HG03469 (cell line): ENCODE data around the gene FMN1.
"Not testable (repeated sequence)": the region's sequence is repeated elsewhere in the genome, so short reads cannot be mapped to it uniquely, and the experiment has no call there.

ENCODE experiments used
- ATAC-seq: cut with Tn5 transposase; IDR thresholded peaks from one replicate; pipeline ENCODE4 v1.9.1; 2021; ENCODE audit warnings: mild to moderate bottlenecking, moderate library complexity, moderate number of reproducible peaks; ENCODE audit not compliant: unreplicated experiment

The FMN1 gene

DNA sequence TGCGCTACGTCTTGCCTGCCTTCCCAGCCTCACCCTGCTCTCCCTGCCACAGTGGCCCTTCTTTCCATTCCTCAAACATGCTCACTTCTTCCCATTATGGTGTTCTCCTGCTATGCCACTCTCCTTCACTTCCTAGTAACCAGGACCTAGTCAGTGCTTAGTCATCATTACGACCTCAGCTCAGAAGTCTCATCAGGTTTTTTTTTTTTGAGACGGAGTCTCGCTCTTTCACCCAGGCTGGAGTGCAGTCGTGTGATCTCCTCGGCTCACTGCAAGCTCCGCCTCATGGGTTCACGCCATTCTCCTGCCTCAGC lies 327.2 kb downstream of the FMN1 start:
- no peak for ATAC-seq

GRCh38 chr15:32866454-32867312 lies 327.8 kb downstream of the FMN1 start:
- no peak for ATAC-seq

- no peak for ATAC-seq
Observed at GRCh38 chr15:32864841-32865240, 329.7 kb downstream of the FMN1 start.

- no peak for ATAC-seq
Observed at GRCh38 chr15:32864051-32864450, 330.5 kb downstream of the FMN1 start.

DNA sequence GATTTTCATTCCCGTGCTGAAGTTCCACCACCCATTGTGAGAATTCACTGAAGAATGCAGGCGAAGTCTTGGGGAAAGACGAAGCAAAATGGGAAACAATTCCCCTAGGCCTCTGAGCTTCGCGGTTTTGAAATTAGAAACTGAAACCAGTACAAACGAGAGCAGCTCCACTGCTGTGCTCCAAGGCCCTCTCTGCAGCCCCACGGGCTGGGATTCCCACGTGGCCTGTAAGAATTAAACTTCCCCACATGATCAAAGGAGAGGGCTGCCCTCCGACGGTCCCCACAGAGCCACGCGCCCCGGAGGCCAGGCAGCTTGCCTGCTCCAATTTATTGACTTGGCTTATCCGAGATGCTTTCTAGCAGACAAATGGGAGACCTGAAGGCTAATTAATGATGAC lies 332.8 kb downstream of the FMN1 start:
- ATAC-seq, result no peak

- ATAC-seq, result no peak
Observed at GRCh38 chr15:32861174-32861573, 333.3 kb downstream of the FMN1 start.

GRCh38 chr15:32859996-32860395 lies 334.5 kb downstream of the FMN1 start:
- ATAC-seq, result no peak

DNA sequence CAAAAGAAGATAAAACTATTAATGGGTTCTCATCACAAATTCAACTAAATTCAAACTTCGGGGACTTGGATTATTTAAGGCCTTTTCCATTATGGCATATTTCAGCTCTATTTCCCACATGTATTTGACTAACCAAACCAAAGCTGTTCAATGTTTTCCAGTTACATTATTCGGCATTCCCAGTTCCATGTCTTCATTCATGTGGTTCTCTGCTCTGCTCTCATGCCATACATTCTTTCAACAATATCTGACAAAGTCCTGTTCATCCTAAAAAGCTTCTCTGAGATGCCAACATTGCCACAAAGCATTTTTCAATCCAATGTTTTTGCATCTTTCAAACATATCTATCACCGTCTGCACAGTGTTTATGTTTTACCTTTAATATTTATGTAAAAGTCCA lies 335.3 kb downstream of the FMN1 start:
- ATAC-seq, result no peak

DNA sequence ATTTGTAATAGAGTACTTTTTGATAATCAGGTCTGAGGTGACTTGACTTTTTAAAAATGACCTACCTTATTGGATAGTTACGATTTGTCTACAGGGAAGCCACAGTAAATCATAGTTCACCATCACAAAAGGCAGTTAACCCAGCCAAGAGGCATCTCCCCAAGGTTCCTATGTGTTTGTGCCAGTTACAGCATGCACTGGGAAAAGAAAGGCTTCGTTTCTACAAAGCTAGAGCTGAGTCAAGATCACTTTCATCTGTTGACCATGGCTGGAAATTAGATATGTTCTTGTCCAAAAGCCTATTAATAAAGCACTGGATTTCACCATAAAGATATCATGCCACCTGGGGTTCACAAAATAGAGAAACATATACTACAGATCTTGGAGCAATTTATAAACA lies 336.8 kb downstream of the FMN1 start:
- no peak for ATAC-seq

GRCh38 chr15:32856753-32857152 lies 337.8 kb downstream of the FMN1 start:
- no peak for ATAC-seq

DNA sequence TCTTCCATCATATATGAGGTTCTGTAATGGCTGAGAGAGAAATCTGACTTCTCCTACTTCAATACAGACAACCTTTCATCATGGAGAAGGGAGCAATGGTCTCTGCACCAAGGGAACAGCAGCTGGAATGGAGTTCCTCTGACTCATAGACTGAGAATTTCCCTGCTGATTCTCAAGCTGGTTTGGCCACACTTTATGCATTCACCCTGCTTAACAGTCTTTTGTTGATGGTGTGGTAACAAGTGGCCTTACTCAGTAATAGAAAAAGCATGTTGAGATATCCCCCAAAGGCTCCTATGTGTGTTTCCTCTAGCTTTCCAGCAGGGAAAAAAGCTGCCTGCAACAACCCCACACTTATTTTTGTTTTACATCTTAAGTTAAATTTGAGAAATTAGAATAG lies 338.6 kb downstream of the FMN1 start:
- no peak for ATAC-seq

DNA sequence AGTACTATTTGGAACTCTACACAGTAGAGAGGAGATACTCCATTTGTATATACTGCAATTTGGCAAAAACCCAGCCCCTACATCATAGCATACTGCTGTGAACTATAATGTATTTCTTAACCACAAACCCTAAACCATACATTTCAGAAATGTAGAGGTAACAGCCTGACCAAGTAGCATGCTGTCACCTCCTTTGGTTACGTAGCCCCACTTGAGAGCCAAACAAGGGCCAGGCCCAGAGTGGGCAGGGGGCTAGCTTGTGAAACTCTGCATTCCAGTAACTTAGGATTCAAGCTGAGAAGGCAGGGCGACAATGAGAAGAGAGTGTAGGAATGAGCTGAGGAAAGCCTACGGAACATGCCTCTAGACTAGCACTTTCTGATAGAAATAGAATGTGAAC lies 340.9 kb downstream of the FMN1 start:
- ATAC-seq, result no peak

DNA sequence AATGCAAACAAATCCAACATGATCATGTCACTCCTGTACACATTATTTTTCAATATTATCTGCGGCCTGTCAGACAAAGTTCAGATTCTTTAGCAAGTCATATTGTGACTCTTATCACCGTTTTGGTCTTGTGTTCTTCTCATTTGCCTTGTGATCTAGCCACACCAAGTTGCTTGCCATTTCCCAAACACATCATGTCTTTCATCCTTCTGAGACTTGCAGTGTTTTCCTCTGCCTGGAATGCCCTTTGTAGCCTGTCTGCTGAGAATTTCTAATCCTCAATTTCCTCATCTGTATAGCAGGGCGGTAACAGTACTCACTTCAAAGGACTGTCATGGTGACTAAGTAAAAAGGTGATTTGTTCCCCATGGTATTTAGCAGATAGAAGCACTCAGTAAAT lies 341.7 kb downstream of the FMN1 start:
- ATAC-seq, result no peak

DNA sequence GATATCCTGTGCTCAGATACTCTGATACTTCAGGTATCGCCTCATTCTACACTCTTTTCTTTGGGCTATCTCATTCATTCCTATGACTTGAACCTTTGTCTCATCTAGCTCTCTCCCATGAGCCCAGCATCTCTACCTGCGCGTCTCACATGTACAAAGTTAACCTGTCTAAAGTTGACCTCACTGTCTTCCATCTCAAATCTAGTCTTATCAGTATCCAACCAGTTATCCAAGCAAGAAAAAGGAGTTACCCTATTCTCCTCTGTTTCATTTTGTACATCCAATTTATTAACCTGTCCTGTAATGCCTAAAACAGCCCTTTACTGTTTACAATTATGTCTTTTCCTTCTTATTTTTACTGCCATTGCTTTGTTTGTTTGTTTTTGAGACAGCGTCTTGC lies 342.5 kb downstream of the FMN1 start:
- ATAC-seq, result no peak

- ATAC-seq, result no peak
Observed at GRCh38 chr15:32851572-32851971, 342.9 kb downstream of the FMN1 start.

- ATAC-seq, result no peak
Observed at GRCh38 chr15:32849769-32850668, 344.5 kb downstream of the FMN1 start.

DNA sequence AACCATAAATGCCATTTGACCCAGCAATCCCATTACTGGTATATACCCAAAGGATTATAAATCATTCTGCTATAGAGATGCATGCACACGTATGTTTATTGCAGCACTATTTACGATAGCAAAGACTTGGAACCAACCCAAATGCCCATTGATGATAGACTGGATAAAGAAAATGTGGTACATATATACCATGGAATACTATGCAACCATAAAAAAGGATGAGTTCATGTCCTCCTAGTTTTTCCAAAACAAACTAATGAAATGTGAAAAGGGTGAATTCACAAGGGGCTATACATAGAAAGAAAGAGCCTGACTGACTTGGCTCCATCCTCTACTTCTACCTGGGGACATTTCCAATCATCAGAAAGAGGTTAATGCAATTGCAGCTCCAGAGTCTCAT lies 347.8 kb downstream of the FMN1 start:
- not testable (repeated sequence) for ATAC-seq

- no peak for ATAC-seq
Observed at GRCh38 chr15:32844118-32844711, 350.3 kb downstream of the FMN1 start.

GRCh38 chr15:32843219-32843815 lies 351.2 kb downstream of the FMN1 start:
- no peak for ATAC-seq

- no peak for ATAC-seq
Observed at GRCh38 chr15:32842081-32842480, 352.4 kb downstream of the FMN1 start.

- ATAC-seq, result no peak
Observed at GRCh38 chr15:32840507-32841245, 353.8 kb downstream of the FMN1 start.
